Activated naive CD4-positive, alpha-beta T cell treated with anti-CD3 and anti-CD28 coated beads, Interleukin-2, amount 50 U/mL, for 72 hours (primary cell): Measurements from ENCODE around the gene HMGXB3. TPM values are rescaled to one million over a fixed set of nuclear protein-coding genes. Genes with fewer than 3 reads are reported as not detected.
A peak's percentile ranks its signal among the peaks of the same experiment; 100 is the strongest.

Experiments
- ATAC-seq, 2 donors: fragments of 150-1000 bp; cut with Tn5 transposase; 2 replicates each; pipeline ENCODE4 v1.10.0; 2021; ENCODE audit warnings: mild to moderate bottlenecking in 2 of 2, moderate library complexity in 2 of 2
- DNase-seq, 2 donors: peaks; one replicate each; pipeline ENCODE4 v3.0.0; 2021 to 2022; ENCODE audit warnings: low spot score in 2 of 2
- H3K27ac Mint-ChIP-seq, 2 donors: one replicate each; pipeline ENCODE4 v1.8.0; 2022; ENCODE audit warnings: mild to moderate bottlenecking in 2 of 2, mixed read lengths in 2 of 2
- H3K36me3 Mint-ChIP-seq, 2 donors: one replicate each; pipeline ENCODE4 v1.8.0; 2022; ENCODE audit warnings: mixed read lengths in 2 of 2
- H3K9me3 Mint-ChIP-seq, 2 donors: one replicate each; pipeline ENCODE4 v1.8.0; 2022; ENCODE audit warnings: mixed read lengths in 2 of 2
- total RNA-seq, 2 donors: library from RNA; stranded (reverse); gene quantifications; one replicate each; pipeline ENCODE4 v1.2.3, GENCODE V29; 2022

The HMGXB3 gene
- total RNA-seq = 10 to 100 TPM; 19.9 to 40.8 TPM

GRCh38 chr5:150000256-150000989 is at the start of gene HMGXB3, which contains the start of gene TIGD6:
HMGXB3 (plus strand) TSS chr5:150000739; CDS start chr5:150004853, 4,114 bp downstream.
TIGD6 (minus strand) TSS chr5:150000654; CDS start chr5:149996348, 4,306 bp downstream.
- DNase-seq (peak; percentile 85 to 89), ATAC-seq (peak; percentile 84 to 90)
- peaks cover 26 to 35% of the 10 kb centered on the region in 2 donors for H3K36me3 Mint-ChIP-seq
- no peaks in the 10 kb centered on the region for H3K9me3 Mint-ChIP-seq
- peak within 1 kb of the TSS; percentile 94 to 98 for H3K27ac Mint-ChIP-seq

- no peak overlapping the region for H3K27ac Mint-ChIP-seq
- H3K9me3 Mint-ChIP-seq = no peaks in the 10 kb centered on the region
- DNase-seq (no peak), ATAC-seq (no peak)
- H3K36me3 Mint-ChIP-seq = no peaks in the 10 kb centered on the region
Measured at GRCh38 chr5:149951138-149951749, 49.3 kb upstream of the HMGXB3 start.

GRCh38 chr5:149953436-149954121 is 47.0 kb upstream of the HMGXB3 start:
- ATAC-seq = no peak
- Mint-ChIP-seq H3K9me3 (no peaks in the 10 kb centered on the region), H3K27ac (no peak overlapping the region)

GRCh38 chr5:149954798-149955197 is 45.7 kb upstream of the HMGXB3 start:
- Mint-ChIP-seq H3K27ac (no peak overlapping the region), H3K36me3 (peaks cover 0 to 4% of the 10 kb centered on the region in 2 donors), H3K9me3 (no peaks in the 10 kb centered on the region)
- DNase-seq = no peak
- no peak for ATAC-seq

More at GRCh38 chr5:149953436-149954121, 47.0 kb upstream of the HMGXB3 start:
- no peaks in the 10 kb centered on the region for H3K36me3 Mint-ChIP-seq
- DNase-seq = no peak

GRCh38 chr5:149956685-149957084 is 43.9 kb upstream of the HMGXB3 start:
- DNase-seq (no peak), ATAC-seq (no peak)
- Mint-ChIP-seq H3K27ac (no peak overlapping the region), H3K9me3 (no peaks in the 10 kb centered on the region), H3K36me3 (peaks cover 0 to 9% of the 10 kb centered on the region in 2 donors)

- no peak for ATAC-seq
- H3K27ac Mint-ChIP-seq = no peak overlapping the region
- no peak for DNase-seq
- H3K36me3 Mint-ChIP-seq = peaks cover 0 to 9% of the 10 kb centered on the region in 2 donors
- H3K9me3 Mint-ChIP-seq = no peaks in the 10 kb centered on the region
Measured at GRCh38 chr5:149957855-149958254, 42.7 kb upstream of the HMGXB3 start.

GRCh38 chr5:149959406-149960236 is 40.9 kb upstream of the HMGXB3 start:
- DNase-seq (peak; percentile 55 to 59), ATAC-seq (peak; percentile 51 to 56)
- Mint-ChIP-seq H3K27ac (peak overlapping the region; percentile 99), H3K36me3 (peaks cover 0 to 9% of the 10 kb centered on the region in 2 donors), H3K9me3 (no peaks in the 10 kb centered on the region)

GRCh38 chr5:149960272-149961185 is 40.0 kb upstream of the HMGXB3 start, which contains the start of gene SLC26A2:
SLC26A2 (plus strand) TSS chr5:149960758; CDS start chr5:149977653, 16,895 bp downstream.
- H3K27ac Mint-ChIP-seq = peak within 1 kb of the TSS; percentile 99
- H3K36me3 Mint-ChIP-seq = peaks cover 0 to 9% of the 10 kb centered on the region in 2 donors
- H3K9me3 Mint-ChIP-seq = no peaks in the 10 kb centered on the region
- ATAC-seq (peak; percentile 96 to 97), DNase-seq (peak; percentile 91 to 97)

- Mint-ChIP-seq H3K36me3 (peaks cover 0 to 9% of the 10 kb centered on the region in 2 donors), H3K27ac (peak overlapping the region; percentile 73 to 99), H3K9me3 (no peaks in the 10 kb centered on the region)
- ATAC-seq = no peak
- DNase-seq = no peak
Measured at GRCh38 chr5:149961186-149961685, 39.3 kb upstream of the HMGXB3 start.

- ATAC-seq = no peak
- no peak for DNase-seq
- peaks cover 0 to 9% of the 10 kb centered on the region in 2 donors for H3K36me3 Mint-ChIP-seq
- no peaks in the 10 kb centered on the region for H3K9me3 Mint-ChIP-seq
- peak overlapping the region in 1 of 2 donors; percentile 99 for H3K27ac Mint-ChIP-seq
Measured at GRCh38 chr5:149961957-149962409, 38.6 kb upstream of the HMGXB3 start.

- Mint-ChIP-seq H3K9me3 (no peaks in the 10 kb centered on the region), H3K27ac (peak overlapping the region in 1 of 2 donors; percentile 99), H3K36me3 (peaks cover 0 to 9% of the 10 kb centered on the region in 2 donors)
- DNase-seq (no peak), ATAC-seq (no peak)
Measured at GRCh38 chr5:149962601-149963300, 37.8 kb upstream of the HMGXB3 start.

- Mint-ChIP-seq H3K27ac (no peak overlapping the region), H3K36me3 (peaks cover 0 to 9% of the 10 kb centered on the region in 2 donors), H3K9me3 (no peaks in the 10 kb centered on the region)
- ATAC-seq = no peak
- DNase-seq = no peak
Measured at GRCh38 chr5:149963729-149964128, 36.8 kb upstream of the HMGXB3 start.

GRCh38 chr5:149966946-149967345 is 33.6 kb upstream of the HMGXB3 start:
- no peaks in the 10 kb centered on the region for H3K9me3 Mint-ChIP-seq
- no peak for ATAC-seq
- H3K36me3 Mint-ChIP-seq = peaks cover 0 to 4% of the 10 kb centered on the region in 2 donors
- H3K27ac Mint-ChIP-seq = no peak overlapping the region
- no peak for DNase-seq

- DNase-seq = no peak
- H3K36me3 Mint-ChIP-seq = peaks cover 0 to 4% of the 10 kb centered on the region in 2 donors
- H3K9me3 Mint-ChIP-seq = no peaks in the 10 kb centered on the region
- no peak for ATAC-seq
- peak overlapping the region in 1 of 2 donors; percentile 28 for H3K27ac Mint-ChIP-seq
Measured at GRCh38 chr5:149969181-149969930, 31.2 kb upstream of the HMGXB3 start.
